ENCODE measurements around the gene PCID2.
A peak's percentile ranks its signal among the peaks of the same experiment; 100 is the strongest.

PCID2 gene

DNA sequence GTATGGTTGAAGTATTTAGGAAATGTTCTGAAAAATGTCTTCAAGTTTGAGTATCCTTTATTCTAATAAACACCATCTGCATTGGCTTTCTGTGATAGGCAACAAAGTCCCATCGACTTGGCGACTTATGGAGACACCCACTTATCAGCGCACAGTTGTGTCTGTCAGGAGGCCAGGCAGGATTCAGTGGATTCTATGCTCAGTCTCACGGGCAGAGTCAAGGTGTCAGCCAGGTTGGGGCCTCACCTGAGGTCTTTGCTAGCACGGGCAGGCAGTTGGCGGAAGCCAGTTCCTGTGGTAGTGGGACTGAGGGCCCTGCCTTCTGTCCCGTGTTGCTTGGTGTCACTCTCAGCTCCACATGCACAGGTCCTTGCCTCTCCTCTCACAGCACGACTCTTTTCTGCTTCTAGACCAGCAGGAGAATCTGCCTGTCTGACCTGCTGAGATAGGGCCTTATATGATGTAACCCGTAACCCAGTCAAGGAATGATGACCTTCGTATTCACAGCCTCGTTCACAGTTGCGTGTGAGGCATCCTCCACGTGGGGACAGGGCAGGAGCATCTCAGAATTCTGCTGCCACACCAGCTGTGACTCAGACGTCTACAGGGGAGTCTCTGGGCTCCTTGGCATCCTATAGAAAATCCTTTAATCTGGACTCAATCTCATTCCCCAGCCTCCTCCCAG, 10.9 kb upstream of the PCID2 start:
- DNase-seq (ENCODE audit: low spot score) = no peak

DNA sequence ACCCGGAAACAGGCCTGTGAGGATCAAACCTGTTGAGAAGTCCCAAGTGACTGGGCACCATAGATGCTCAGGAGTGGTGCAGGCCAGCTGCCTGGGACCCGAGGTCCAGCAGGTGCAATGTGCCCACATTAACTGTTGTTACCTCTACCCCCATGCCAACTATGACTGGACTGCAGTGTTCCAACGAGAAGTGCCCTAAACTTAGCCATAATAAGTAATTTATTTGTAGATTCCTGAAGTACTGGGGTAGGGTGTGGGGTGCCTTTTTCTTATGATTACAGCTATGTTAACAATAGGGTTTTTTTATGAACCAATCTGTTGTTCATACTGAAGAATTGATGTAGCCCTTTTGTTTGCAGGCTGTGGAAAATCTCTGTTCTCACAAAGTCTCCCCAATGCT, 10.1 kb upstream of the PCID2 start:
- DNase-seq (ENCODE audit: low spot score) = no peak

DNA sequence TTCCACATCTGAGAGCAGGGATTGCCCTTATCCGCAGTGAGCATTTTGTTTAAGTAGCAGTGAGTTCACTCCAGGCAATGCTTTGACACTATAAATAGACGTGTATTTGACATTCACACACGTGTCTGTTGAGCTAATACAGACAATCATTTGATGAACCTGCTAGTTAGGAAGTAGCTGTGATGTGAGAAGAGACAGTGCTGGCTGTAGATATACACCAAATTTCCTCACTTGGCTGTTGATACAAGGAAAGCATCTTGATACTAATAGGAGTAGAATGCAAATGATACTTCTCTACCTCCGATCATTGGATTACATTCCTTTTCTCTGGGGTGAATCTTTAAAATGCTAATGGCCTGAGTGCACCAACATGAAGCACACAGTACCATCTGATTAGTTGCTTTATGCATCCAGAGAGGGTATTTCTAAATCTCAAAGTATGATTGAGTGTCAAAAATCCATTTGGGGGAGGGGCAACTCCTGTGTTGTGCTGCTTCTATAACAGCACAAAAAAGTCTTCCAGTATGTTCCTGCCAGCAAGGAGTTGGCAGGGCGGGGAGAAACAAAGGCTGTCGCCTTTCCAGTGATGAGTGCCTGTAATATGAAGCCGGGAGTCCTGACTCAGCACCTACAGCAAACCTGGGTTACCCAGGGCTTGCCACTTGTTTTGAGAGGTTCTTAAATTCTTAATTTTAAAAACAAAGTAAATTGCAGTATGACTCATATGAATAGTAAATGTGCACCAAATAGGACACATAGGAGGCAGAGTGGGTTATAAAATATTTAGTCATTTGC, 8.0 kb upstream of the PCID2 start:
- DNase-seq (ENCODE audit: low spot score) = peak; percentile 26

DNA sequence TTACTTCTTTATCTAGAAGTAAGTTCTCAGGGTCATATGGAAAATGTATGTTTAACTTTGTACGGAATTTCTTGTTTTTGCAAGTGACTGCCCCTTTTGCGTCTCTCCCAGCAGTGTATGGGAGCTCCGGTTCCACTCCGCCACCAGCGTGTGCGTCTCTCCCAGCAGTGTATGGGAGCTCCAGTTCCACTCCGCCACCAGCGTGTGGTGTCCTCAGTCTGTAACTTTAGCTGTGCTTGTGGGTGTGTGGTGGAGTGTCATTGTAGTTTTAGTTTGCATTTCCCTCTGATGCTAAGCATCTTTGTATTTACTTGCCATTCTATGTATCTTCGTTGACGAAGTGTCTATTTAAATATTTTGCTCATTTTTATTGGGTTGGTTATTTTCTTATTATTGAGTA, 3.3 kb upstream of the PCID2 start:
- no peak for DNase-seq (ENCODE audit: low spot score)

DNA sequence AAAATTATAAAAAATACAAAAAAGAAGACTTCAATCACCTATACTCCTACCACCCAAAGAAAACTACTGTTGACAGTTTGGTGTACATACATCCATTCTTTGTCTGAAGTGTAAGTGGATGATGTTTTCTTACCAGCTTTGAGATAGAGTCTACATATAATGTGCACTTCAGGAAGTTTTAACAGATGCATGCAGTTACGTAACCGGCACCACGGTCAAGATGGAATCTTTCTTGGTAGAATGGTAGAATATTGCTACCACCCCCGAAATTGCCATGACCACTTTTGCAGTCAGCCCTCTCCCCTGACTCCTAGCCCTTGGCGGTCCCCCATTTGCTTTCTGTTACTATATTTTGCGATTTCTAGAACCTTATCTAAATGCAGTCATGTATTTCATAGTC, 2.4 kb upstream of the PCID2 start:
- DNase-seq (ENCODE audit: low spot score) = no peak

DNA sequence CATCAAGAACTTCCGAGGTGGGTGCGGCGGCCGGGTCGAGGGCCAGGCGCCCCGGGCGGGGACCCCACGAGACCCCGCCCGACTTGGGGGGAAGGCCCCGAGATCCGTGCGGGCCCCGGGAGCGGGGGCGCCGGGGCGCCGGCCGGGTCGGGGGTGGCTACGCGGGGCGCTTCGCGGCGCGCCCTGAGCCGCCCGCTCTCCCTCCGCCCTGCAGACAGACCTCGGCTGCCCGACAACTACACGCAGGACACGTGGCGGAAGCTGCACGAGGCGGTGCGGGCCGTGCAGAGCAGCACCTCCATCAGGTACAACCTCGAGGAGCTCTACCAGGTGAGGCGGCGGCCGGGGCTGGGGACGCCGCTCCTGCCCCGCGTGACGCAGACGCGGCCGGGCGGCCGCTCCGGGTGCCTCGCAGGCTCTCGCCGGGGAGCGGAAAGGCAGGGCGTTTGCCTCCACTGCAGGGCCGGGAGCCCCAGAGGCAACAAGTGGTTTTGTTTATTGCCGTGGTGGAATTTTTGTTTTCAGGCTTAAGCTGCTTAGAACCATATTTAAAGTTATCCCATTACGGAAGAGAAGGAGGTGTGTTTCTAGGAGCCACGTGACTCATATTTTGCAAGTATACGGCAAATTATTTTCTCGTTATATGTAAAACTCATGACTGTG, 1.4 kb upstream of the PCID2 start:
- DNase-seq (ENCODE audit: low spot score) = peak; percentile 45

DNA sequence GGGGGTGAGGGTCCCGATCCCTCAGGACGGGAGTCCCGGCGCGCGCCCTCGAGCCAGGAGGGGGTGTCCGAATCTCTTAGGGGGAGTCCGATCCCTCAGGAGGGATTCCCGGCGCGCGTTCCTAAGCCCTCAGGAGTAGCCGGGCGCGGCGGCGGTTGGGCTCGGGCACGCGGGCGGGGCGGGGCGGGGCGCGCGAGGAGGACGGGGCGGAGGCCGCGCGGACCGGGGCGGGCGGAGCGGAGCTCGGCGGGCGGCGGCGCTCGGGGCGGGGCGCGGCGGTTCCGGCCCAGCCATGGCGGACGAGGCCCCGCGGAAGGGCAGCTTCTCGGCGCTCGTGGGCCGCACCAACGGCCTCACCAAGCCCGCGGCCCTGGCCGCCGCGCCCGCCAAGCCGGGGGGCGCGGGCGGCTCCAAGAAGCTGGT, 878 bp upstream of the PCID2 start, which contains the start of gene CUL4A:
Gene CUL4A, plus strand, starts transcription at position 278 of the 423 bp plus-strand sequence. Its CDS starts 15 bp downstream, at position 293.
- DNase-seq (ENCODE audit: low spot score) = peak; percentile 78

DNA sequence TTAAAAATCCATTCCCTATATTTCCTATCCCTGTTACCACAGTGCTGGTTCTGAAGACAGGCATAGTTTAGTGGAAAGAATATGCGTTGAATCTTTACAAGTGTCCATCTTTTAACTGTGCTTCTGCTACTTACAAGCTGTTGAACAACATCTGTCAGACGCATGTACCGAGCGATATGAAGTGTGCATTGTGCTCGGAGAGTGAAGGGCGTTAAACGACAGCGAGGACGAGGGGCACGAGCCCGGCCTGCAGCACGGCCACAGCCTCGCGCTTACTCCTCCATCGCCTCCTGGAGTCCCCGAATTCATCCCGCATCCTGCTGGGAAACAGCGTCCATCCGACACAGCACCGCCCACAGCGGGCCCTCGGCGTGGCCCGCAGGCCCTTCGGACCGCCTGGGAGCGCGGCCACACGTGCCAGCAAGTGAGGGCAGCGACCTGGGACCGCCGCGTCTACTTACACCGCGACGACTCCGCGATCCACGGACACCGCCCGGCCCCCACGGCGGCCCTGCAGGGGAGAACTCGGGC, 514 bp downstream of the PCID2 start:
- DNase-seq (ENCODE audit: low spot score) = no peak

DNA sequence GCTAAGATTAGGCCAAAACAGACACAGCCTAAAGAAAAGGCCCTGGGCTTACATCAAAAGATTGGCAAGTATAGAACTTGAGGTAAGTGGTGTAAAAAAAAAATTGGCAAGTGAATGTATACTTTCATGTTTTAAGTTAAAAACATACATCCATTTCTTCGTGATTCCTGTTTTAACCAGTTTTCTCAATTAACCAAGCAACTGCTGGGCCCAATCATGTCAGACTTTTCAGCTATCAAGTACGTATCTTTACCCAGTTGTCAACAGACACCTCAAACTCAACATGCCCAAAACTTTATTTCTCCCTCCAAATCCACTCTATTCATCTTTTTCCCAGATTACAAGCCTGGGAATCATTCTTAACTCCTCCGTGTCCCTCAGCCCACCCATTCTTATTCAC, 1.0 kb downstream of the PCID2 start:
- DNase-seq (ENCODE audit: low spot score) = no peak

DNA sequence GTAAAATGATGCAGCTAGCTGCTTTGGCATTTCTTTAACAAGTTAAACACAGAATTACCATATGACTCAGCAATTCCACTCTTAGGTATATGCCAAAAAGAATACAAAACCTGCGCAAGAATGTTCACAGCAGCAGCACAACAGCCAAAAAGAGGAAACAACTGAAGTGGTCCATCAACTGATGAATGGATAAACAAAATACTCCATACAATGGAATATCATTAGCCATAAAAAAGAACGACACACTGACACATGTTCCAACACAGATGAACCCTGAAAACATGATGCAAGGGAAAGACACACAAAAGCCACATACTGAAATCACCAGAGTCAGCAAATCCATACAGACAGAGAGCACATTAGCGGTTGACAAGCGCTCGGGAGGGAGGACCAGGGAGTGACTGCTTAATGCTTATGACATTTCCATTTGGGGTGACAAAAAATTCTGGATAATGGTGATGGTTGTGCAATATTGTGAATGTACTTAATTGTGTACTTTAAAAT, 3.0 kb downstream of the PCID2 start:
- no peak for DNase-seq (ENCODE audit: low spot score)

DNA sequence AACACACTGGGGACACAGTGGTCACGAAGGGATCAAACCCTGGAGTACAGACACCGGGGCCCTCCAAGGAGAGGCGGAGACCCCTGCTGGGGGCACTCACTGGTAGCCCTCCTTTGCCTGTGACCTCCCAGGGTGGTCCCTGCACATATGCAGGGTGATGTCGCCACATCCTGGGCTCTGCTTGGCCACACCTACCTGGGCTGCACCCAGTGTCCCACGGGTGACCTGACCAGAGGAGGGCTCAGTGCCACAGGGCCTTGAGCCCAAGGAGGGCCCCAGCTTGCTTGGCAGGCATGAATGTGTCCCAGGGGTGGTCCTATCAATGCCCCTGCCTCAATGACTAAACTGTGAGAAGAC, 4.1 kb downstream of the PCID2 start:
- DNase-seq (ENCODE audit: low spot score) = no peak

DNA sequence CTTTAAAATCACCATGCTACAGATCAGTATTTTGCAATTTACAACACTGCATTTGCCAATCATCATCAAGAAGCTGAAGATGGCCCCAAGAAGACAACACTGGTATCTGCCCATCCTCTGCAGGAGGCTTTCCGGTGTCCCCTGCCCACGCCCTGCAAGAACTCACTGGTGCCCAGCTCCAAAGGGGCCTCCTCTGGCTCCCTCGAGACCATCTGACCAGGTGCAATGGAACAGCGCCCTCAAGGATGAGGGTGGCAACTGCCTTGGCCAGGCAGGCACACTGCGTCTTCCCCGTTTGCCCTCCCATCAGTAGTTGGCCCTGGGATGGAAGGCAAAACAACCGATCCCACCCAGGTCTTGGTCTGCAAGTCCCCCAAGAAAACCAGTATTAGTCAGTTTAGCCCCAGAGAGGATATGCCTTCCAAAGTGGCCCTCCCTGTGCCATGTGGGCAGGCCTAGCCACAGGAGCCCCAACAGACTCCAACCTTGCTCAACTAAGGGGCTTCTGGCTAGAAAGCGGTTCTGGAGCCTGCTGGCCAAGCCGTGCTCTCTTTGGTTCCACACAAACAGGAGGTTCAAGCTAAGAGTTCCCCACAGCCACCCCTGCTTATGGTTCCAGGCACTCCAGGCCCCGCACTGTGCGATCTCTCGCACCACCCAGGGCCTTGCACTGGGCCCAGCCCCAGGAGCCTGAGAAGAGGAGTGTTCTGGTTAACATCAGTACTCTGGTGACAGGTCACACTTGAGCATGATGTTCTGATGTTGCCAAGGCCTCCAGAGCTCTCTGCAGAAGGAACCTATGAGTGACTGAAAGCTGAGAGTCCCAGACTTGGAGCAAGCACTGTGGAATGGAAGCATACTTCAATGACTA, 4.7 kb downstream of the PCID2 start:
- no peak for DNase-seq (ENCODE audit: low spot score)

DNA sequence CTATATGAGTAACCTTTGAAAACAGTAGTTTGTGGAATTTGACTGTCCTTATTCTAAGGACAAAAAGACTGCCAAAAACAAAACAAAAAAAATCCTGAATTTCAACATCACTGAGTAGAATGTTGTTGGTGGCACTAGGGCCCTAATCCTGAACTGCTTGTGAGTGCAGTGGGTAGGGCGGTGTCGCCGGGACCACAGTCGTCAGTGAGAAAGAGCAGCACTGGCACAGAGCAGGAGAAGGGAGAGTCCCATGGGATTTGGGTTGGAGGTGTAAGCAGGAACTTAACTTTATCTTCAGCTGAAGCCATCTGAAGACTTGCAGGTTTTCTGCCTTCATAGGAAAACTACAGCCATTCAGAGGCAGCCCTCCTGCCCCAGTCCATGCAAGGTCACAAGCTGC, 5.6 kb downstream of the PCID2 start:
- DNase-seq (ENCODE audit: low spot score) = no peak

DNA sequence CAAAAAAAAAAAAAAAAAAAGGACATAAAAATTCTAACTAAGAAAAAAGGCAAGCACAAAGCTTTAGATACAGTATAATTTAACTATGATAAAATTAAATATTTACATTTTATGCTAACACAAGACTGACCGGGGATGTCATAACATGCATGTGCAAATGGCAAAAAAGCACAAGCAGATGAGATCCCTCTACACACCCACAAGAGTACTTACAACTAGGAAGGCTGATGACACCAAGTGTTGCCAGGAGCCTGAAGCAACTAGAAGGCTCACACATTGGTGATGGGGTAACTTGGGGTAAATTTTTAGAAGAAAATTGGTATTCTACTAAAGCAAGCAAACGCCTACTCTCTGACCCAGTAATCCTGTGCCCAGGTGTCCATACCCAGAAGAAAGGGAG, 6.7 kb downstream of the PCID2 start:
- no peak for DNase-seq (ENCODE audit: low spot score)

DNA sequence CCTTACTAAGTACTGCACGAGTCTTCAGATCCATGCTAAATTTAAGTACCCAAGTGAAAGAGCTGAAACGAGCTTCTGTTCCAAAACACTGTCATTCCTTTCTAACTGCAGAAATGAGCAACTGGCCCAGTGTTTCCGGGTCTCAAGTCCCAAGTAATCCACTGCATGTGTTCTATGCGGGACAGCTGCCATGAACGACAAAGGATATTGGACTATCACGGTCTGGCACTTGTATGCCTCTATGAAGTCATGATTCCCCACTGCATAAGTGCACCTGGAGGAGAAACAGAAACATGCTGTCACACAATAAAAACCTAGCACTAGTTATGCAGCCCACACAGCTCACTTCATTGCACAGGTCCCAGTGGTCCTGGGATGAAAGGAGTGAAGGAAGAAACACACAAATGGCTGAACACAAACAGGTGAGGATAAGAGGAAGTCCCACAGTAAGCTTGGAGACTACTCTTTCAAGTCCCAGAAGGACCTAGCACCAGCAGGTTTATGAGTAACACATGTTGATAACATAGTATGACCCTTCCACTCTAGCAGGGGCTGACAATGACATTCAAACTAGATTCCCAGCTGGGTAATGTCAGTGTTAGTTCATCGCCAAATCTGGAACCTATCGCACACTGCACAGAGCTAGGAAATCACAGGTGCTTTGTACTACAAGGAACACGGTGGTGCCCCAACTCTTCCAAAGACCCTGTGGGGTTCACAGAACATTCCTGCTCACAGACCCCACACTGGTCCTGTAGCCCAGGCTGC, 11.3 kb downstream of the PCID2 start:
- DNase-seq (ENCODE audit: low spot score) = no peak

DNA sequence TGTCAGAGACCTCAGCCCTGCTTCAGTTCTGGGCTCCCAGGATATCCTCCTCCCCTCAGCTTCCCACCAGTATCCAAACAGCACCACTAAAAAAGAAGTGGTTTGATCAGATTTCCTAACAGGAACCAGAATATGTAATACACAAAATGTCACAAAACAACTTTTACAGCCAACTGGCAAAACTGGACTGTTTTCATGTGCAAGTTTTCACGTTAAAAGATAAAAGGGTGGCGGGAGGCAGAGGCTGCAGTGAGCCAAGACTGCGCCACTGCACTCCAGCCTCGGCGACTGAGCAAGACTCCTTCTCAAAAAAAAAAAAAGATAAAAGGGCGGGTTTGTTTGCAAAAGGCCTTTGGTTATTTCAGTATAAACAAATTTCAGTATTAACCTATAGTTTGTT, 13.1 kb downstream of the PCID2 start:
- no peak for DNase-seq (ENCODE audit: low spot score)

DNA sequence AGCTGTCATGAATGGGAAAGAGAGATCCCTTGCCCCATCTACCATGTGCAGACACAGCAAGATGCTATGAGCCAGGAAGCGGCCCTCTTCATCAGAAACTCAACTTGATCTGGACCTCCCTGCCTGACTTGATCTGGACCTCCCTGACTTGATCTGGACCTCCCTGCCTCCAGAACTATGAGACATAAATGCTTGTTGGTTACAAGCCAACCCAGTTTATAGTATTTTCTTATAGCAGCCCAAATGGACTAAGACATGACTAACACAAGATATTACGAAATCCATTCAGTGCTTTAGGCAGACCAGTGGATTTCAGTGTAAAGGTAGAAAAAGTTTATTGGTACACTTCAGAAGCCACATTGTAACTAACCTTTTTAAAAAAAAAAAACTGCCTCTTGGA, 15.6 kb downstream of the PCID2 start:
- DNase-seq (ENCODE audit: low spot score) = no peak

DNA sequence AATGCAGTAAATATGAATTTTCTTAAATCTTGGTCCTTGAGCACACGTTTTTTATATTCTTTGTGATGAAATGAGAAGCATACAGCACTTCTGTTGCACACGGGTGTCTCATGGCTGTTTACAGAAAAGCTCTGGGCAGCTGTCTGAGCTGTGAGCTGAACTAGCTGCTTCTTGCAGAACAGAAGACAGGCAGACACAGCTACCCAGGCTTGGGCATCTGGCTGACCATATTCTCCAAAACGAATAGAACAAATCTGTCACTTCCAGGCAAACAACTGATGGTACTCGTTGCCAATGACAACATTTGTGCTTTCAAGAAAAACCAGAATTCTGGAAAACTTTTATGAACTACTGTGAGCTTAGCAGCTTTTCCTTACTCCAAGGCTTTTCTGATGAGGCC, 16.2 kb downstream of the PCID2 start:
- DNase-seq (ENCODE audit: low spot score) = peak; percentile 35

DNA sequence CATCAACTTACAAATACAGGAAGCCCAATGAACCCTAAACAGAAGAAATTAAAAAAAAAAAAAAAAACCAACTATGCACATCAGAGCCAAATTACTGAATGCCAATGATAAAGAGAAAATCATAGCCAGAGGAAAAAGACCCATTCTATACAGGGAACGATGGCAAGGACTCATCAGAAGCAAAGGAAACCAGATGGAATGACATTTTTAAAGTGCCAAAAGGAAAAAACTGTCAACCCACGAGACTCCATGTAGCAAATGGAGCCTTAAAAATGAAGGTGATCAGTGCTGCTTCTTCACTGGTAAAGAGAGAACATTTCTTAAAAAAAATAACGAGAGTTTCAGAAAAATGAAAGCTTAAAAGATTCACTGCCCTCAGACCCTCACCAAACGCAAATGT, 18.3 kb downstream of the PCID2 start:
- no peak for DNase-seq (ENCODE audit: low spot score)

DNA sequence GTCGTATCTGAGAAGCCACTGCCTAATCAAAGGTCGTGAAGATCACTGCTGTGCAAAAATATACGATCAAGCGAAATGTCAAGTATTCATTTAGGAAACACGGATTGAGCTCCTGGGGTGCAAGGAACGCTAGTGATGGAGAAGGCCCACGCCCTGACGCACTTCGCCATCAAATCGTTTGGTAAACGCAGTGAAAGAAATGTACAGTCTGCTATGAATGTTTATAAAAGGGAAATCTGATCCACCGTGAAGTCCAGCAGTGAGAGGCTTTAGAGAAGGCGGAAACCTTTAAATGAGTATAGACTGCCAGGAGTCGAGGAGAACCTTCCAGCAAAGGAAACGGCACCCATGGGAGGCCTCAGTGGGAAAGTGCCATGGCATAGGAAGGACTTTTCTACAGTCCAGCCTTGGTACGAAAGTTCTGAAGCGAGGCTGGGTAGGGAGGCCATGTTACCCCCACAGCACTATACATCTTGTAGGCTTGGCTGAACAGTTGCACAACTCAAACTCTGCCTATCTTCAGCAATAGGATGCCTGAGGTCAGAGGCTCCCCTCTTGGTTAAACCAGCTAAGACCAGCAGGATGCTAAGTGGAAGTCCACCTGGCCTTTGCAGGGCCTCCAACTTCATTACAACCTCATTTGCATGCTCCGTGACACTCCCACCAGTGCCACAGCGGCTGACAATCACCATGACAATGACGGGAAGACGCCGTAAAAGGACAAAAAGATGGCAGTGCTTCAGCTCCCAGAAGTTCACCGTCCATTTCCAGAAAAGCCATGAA, 20.4 kb downstream of the PCID2 start:
- no peak for DNase-seq (ENCODE audit: low spot score)

Measured in Ammon's horn (tissue), 1 donor.